GM18858 (cell line): ENCODE measurements around the gene HIVEP3.

Experiments used
- ATAC-seq: cut with Tn5 transposase; IDR thresholded peaks from one replicate; pipeline ENCODE4 v1.9.1; 2021; ENCODE audit not compliant: unreplicated experiment

HIVEP3 gene

DNA sequence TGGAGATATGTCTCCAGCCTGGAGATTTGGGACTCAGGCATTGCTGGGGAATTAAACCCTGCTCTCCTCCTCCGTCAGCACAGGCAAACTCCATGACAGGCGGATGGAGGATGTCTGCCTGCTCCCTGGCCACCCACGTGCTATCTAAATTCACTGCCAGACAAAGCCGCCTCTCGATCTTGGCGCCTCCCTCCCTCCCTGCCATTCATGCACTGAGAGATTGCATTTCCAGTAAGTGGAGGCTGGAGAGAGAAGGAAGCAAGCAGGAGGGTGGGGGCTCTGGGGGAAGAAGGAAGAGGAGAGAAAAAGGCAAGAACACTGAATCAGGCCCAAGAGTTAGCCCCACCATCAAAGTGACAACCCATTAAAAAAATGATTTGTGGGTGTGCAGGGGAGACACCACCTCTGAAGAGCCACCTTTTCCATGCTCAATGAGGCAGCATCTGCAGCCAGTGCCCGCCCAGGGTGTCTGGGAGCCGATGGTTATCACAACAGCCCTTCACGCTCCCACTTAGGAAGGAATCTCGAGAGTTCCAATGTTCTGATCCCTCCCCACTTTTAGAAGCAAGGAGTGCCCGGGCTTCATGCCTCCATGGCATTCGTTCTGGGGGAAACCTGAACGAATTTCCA, 183.0 kb downstream of the HIVEP3 start:
- ATAC-seq: no peak

DNA sequence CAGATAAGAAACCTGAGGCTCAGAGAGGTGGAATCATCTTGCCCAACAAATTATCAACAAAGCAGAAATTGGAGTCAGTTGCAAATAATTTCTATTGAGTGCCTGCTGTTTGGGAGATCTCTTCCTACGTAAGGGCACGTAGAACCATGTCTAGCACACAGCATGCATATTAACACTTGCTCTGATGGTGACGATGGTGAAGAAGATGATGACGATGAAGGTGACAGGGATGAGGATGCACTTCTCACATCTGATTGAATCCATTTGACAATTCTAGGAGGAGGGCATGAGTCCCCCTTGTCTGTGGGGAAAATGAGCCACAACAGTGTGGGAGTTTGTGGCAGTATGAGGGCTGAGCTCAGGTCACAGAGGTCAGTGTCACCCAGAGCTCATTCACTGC, 183.6 kb downstream of the HIVEP3 start:
- no peak for ATAC-seq

DNA sequence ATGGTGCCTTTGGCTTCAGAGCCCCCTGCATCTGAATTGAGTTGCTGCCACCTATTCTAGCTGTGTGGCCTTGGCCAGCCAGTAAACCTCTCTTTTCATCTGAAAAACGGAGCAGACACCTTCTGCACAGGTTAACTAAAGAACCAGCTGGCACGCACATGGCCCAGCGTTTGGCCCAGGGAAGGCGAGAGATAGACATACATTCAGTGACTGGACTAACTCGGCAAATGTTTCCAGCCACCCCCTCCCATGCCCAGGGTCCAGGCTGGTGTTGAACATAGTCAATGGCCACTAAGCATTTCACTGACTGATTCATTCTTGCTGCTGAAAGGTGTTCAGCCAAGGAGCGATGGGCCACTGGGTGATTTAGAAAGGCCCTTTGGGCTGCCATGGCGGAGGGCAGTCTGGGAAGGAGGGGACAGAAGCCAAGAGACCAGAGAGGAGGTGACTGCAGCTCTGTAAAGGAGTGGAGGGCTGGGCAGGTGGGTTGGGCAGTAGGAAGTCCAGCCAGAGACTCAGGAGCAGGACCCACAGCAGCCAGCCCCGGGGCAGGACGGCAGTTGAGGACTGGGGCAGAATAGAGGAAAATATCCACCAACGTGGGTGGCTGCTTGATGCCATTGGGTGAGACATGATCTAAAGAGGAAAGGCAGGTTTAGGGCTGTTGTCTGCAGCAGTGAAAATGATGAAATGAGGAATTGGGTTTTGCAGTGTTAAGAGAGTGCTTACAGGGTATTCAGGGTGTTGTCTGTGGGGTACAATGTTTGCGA, 184.3 kb downstream of the HIVEP3 start:
- ATAC-seq: no peak

DNA sequence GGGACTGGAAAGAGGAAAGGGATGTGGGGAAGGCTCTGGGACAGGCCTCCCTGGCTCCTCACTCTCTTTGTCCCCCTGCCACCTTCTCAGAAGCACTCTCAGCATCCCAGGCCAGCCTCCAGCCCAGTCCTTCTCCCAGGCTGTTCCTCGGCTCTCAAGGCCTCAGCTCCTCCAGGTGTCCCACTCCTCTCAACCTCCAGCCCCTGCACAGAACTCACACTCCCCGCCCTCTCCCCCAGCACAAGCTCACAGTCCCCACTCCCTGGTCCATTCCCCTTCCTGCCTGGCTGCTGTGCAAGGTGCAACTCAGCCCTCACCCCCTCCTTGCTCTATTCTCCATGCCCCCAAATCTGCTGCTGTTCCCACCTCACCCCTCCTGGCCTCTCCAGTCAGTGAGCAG, 185.0 kb downstream of the HIVEP3 start:
- ATAC-seq: no peak

DNA sequence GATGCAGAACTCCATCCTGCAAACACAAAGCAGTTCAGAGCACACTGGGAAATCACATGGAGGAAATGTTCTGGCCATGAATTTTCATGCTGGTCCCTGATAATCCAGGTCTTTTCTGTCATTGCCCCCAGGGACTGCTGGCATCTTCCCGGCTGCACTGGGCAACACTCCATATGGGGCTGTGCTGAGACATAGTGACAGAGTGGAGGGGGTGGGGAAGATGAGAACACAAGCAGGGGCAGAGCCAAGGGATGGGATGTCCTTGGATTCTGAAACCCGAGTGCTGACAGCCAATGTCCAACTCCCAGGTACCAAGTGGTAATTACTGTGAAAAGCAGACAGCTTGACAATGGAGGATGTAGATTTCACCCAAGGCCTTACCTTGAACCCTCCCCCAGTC, 185.7 kb downstream of the HIVEP3 start:
- ATAC-seq: no peak

DNA sequence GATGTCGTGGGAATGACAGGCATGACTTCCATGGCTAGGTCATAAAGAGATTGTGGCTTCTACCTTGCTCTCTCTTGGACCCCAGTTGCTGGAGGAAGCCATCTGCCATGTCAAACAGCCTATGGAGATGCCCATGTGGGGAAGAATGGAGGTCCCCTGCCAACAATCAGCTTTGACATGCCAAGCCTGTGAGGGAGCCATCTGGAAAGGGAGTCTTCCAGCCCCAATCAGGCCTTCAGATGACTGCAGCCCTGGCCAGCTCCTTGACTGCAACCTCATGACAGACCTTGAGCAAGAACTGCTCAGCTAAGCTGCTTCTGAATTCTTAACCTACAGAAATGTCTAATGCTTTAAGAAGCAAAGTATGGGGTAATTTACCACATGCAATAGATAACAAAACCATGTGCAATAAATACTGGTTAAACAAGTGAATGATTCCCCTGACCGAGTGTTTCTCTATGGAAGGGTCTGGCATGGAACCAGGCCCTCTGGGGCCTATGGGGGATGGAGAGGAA, 187.1 kb downstream of the HIVEP3 start:
- ATAC-seq: no peak

DNA sequence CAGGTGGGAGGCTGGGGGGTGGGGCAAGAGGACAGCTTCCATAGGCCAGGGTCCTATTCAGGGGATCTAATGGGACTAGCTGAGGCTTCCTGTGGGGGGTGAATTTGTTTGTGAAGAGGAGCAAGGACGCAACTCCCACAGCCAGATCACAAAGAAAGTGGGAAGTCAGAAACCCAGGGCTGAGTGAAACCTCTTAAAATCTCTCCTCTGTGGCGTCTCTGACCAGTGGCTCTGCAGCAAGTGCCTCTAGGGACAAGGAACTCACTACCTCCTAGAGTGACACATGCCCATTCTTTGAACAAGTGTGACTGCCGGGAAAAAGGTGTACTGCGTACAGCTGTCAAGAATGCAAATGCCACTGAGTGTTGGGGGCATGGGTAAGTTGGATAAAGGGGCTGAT, 187.9 kb downstream of the HIVEP3 start:
- ATAC-seq: no peak

DNA sequence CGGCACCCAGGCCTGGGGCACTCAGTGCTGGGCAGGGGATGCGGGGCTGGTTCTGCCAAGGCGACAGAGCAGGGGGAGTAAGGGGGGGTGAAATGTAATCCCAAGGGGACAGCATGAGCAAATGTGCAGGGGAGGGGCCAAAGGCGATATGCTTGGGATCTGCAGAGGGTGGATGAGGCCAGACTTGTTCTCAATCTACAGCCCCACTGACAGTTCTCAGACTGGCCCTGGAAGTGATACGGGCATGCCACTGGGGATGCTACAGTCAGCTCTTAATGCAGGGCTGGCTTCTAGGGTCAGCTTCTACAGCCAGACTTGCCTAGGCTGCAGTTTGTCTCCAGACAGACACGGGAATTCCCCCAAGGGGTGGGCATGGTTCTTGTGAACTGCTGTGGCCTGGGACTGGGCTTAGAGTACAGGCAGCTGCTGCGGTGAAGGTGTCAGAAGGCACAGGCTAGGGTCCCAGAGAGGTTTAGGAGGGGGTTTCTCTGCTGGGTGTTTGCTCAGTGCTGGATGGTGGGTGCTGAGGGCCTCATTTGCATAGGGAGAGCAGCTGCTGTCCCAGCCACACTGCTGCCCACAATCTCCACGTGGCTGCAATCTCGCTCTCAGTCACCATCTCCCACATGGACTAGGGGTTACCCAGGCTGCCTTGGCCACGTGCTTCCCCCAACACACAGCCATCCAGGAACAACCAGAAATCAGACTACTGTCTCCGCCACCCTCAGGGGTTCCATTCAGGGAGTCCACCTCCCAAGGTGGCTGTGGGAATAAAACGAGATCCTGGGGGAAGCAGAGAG, 190.1 kb downstream of the HIVEP3 start:
- peak; percentile 70 for ATAC-seq

DNA sequence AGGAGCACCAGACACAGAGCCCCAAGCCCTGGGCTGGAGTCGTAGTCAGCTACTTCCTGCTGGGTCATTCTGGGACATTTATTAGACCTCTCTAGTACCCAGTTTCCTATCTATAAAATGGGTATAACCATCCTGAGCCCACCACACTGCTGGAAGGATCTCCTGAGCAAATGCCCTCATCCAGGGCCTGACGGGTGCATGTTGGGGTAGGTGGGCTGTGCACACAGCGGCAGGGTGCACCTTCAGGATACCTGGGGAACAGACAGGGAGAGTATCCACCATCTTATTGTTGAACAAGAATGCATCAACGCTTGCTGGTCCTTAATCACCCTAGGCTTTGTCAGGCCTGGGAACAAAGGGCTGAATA, 191.0 kb downstream of the HIVEP3 start:
- ATAC-seq: no peak

DNA sequence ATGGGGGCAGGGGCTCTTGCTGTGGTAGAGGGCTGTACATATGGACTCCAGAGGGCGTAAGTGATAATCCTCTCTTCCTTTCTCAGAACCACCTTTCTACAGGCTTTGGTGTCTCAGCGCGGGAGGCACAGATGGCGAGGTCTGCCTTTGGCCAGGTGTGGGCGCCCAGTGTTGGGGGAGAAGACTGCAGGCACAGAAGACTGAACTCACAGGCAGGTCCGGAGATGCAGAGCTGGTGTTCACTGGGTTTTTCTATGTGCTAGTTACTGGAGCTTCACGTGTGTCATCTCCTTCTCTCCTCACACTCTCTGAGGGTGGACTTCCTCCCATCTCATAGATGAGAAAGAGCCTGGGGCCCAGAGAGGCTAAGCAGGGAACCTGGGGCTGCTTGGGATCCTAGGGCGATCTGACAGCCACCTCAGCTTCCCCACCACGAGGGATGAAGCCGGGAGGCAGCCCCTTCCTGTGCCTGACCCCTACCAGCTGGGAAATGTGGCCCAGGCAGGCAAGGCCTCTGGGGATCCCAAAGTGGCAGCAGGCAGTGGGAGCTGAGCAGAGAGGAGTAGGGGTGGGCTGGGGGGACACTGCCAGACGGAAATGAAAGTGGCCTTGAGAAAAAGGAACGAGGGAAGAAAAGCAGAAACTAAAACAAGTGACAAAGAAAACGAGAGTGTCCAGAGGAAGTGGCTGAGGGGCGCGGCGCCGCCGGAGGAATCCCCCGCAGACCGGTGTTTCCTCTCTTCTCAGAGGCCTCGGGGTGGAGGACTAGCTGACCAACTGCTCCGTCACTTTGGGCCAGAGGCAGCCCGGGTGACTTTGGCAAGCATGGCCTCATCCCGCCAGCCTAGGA, 191.6 kb downstream of the HIVEP3 start:
- ATAC-seq: peak; percentile 23

DNA sequence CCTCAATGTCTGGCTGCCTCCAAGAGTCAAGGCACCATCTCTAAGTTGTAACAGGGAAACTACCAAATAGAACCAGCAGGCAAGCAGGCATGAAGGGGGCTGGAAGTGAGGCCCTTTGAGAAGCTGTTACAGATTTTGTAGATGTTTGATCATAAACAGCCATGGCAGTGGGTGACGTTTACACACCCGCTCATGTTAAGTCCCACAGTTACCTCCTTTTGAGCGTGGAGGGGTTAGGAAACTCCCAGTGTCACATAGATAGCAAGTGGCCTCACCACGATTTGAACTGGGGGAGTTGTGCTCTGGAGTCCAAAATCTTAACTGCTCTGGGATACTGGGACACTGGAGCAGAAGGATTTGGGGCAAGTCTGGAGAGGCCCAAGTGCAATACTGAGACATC, 192.4 kb downstream of the HIVEP3 start:
- no peak for ATAC-seq

DNA sequence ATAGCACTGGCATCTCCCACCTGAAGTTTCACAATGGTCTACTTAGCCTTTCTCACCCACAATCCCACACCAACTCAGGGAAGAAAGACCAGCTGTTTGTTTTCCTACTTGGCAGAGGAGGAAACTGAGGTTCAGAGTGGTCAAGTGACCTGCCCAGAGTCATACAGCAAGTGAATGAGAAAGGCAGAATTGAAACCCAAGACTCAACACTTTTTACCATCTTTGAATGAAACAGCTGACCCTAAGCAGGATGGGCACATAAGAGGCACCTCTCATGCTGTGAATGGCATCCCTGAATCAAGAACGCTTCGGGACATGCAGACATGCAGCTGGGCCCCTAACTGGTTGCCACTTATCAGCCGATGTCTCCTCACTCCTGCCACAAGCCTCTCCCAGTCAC, 193.8 kb downstream of the HIVEP3 start:
- no peak for ATAC-seq

DNA sequence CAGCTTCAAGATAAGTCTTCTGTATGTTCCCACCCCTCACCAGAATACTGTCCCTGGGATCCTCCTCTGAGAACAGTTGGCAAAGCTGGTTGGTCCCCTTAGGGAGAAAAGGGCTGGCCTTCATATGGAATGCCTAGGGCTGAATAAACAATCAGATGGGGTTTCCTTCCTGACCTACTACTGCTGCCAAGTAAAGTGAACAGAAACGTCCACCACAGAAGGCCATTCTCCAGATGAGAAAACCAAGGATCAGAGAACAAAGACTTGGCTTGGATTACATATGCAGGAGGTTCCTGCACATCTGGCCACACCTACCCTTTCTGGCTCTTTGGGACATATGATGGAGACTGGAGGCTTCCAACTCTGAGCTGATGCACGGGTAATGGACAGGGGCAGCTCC, 194.5 kb downstream of the HIVEP3 start:
- ATAC-seq: no peak

DNA sequence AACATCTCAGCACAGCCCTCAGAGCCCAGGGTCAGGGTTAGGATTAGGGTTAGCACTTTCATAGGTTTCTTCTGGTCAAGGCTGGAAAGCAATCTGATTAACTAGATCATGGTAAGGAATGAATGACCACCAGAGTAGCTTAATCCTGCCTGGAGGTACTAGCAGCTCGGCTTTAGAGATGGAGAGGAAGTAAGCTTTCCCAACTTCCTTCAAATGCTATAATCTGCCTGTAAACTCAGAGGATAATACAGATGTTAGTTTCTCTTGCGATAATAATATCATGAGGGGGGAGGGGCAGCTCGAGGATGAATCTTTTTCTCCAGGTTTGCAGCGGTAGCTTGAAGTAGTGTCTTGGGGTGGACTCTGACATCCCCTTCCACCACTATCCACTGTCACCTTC, 194.9 kb downstream of the HIVEP3 start:
- ATAC-seq: no peak

DNA sequence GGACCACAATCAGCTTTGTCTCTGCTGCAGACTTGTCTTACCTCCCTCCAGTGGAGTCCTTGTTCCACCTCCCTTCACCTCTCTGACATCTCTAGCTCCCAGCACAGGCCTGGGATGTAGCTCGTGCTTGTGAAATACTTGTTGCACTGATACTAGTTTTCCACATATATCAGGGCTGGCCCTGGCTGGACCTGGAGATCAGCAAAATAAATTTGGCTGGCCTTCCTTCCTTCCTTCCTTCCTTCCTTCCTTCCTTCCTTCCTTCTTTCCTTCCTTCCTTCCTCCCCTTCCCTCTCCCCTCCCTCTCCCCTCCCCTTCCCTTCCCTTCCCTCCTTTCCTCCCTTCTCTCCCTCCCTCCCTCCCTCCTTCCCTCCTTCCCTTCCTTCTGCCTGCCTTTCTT, 196.5 kb downstream of the HIVEP3 start:
- ATAC-seq: no peak

DNA sequence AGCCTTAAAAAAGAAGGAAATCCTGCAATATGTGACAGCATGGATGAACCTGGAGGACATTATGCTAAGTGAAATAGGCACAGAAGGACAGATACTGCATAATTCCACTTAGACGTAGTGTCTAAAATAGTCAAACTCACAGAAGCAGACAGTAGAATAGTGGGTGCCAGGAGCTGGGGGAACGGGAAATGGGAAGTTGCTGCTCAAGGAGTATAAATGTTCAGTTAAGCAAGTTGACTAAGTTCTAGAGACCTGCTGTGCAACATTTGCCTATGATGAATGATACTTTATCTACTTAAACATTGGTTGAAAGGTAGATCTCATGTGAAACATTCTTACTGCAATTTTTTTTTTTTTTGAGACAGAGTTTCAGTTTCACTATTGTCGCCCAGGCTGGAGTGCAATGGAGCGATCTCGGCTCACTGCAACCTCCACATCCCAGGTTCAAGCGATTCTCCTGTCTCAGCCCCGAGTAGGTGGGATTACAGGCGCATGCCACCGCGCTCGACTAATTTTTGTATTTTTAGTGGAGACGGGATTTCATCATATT, 197.8 kb downstream of the HIVEP3 start:
- no peak for ATAC-seq

DNA sequence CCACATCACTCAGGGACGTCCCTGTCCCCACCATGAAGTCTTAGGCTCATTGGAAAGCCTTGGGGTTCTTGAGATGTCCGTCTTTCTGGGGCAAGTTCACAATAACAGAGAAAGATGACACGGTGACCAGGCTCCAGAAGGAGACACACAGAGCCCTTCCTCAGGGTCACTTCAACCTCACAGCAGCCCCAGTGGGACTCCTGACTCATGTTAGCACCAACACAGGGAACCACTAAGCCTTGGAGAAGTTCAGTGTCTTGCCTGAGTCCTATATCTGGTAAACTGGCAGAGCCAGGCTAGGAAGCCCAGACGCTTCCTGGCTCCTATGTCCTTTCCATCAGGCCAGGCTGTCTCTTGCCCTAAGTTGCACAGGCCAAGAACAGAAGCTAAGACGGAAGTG, 199.1 kb downstream of the HIVEP3 start:
- ATAC-seq: no peak

DNA sequence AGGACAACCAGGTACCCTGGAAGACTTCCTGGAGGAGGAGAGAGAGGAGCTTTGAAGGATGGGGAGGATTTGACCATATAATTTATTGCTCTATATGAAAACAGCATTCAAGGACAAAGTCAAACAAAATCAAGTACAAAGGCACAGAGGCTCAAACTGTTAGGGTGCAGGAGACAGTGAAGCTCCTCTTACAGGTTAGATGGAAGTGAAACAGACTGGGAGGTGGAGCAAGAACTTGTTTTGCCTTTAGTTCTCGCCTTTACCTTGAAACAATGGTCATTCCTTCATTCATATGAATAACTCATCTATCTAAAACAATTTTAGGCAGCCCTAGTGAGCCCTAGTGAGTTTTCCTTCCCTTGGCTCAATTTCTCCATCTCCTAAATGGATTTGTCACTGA, 199.6 kb downstream of the HIVEP3 start:
- ATAC-seq: no peak

DNA sequence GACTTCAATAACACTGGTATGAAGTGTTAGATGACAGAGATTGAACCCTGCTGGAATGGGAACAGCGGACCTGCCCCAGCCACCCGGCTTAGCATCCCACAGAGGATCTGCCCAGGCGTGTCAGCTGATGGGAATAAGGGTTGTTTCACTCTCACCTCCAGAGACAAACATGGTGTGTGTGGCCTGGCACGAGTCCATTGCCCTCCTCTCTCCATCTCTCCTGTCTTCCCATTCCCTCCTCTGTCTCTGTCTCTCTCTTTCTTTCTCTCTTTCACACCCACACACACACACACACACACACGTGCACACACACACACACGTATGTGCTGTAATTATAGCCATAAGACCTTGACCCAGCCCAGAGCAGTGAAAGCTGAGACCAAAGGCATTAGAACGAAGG, 200.2 kb downstream of the HIVEP3 start:
- no peak for ATAC-seq

DNA sequence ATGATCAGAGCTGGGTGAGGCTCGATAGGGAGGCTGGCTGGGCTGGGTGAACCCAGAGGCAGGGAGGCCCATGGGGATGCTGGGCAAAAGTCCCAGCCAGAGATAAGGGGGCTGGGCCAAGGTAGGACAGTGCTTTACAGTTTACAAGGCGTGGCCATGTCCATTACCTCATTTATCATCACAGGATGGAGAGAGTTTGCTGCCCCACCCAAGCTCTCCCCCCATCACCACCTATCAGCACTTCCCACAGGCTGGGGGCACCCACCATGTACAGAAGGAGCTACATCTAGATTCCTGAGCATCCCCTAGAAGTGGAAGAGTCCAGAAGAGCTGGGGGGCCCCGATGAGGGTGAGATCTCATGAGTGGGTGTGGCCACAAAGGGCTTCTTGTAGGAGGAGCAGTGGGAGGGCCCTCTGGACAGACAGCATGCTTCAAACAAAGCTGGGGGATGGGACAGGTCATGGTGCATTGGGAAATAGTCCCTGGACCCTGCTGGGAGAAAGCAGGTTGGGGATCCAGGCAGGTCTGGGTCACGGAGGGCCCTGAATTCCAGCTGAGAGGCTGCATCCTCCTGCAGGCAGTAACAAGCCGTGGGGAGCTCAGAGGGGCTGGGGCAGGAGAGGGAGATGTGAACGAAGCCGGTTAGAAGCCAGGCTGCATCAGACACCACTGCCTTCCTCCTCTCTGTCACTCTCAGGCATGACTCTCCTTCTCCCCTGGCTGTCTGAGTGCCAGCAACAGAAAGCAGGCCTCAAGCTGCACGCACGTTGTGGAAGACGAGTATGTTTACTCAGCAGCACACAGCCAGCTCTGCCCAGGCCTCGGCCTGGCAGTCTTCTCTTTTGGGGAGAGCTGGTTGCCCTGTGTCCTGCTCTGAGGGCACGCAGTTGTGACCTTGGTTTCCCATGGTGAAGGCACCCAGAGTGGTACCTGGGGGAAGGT, 202.3 kb downstream of the HIVEP3 start:
- ATAC-seq: no peak
